DOHH2 (cell line): Measurements from ENCODE around the gene MIEN1.

Source experiments
- H3F3A ChIP-seq: fragments of 200-600 bp; sonication (generic), shearing (Covaris generic); 2 replicates; pipeline ENCODE4 v1.6.0; 2016; ENCODE audit warnings: antibody characterized with exemption, mild to moderate bottlenecking; ENCODE audit not compliant: control insufficient read depth, insufficient read depth
- H3K27ac ChIP-seq: fragments of 200-600 bp; sonication (generic); 2 replicates; pipeline ENCODE4 v1.5.1; 2014; ENCODE audit warnings: low read depth, mild to moderate bottlenecking, low read length, moderate library complexity
- H3K27me3 ChIP-seq: fragments of 200-600 bp; sonication (generic); 2 replicates; pipeline ENCODE4 v1.6.1; 2014; ENCODE audit warnings: mild to moderate bottlenecking, low read length, mixed read lengths; ENCODE audit not compliant: control insufficient read depth
- H3K36me3 ChIP-seq: fragments of 200-600 bp; sonication (generic); 2 replicates; pipeline ENCODE4 v1.6.1; 2014; ENCODE audit warnings: mild to moderate bottlenecking, low read length, moderate library complexity, mixed read lengths; ENCODE audit not compliant: control insufficient read depth
- H3K4me1 ChIP-seq: fragments of 200-600 bp; sonication (generic); 2 replicates; pipeline ENCODE4 v1.6.1; 2014; ENCODE audit warnings: mild to moderate bottlenecking, low read length, mixed read lengths; ENCODE audit not compliant: control insufficient read depth
- H3K4me2 ChIP-seq: fragments of 200-600 bp; sonication (generic); 2 replicates; pipeline ENCODE4 v1.6.0; 2014; ENCODE audit warnings: mild to moderate bottlenecking, low read length, moderate library complexity
- H3K4me3 ChIP-seq: fragments of 200-600 bp; sonication (generic); 2 replicates; pipeline ENCODE4 v1.5.1; 2014; ENCODE audit warnings: mild to moderate bottlenecking, low read length, mixed read lengths
- H3K79me2 ChIP-seq: fragments of 200-600 bp; sonication (generic); 2 replicates; pipeline ENCODE4 v1.6.1; 2014; ENCODE audit warnings: mild to moderate bottlenecking, low read length, mixed read lengths; ENCODE audit not compliant: control insufficient read depth
- H3K9me2 ChIP-seq: fragments of 200-600 bp; sonication (generic); replicated peaks from 2 replicates; pipeline ENCODE4 v1.6.1; 2014; ENCODE audit warnings: mild to moderate bottlenecking, low read length, mixed read lengths; ENCODE audit not compliant: control insufficient read depth
- H3K9me3 ChIP-seq: fragments of 200-600 bp; sonication (generic); 2 replicates; pipeline ENCODE4 v1.6.1; 2014; ENCODE audit warnings: antibody characterized with exemption, low read length, mixed read lengths; ENCODE audit not compliant: control insufficient read depth, insufficient read depth
- H4K20me1 ChIP-seq: fragments of 200-600 bp; sonication (generic); 2 replicates; pipeline ENCODE4 v1.6.0; 2014; ENCODE audit warnings: low read depth, mild to moderate bottlenecking, antibody characterized with exemption, low read length, moderate library complexity; ENCODE audit not compliant: control insufficient read depth, insufficient read depth
- EZH2phosphoT487 ChIP-seq: fragments of 200-600 bp; sonication (generic); IDR thresholded peaks from 2 replicates; pipeline ENCODE4 v1.6.1; 2017; ENCODE audit warnings: borderline replicate concordance, mild to moderate bottlenecking, antibody characterized with exemption, low read length, moderate library complexity, mixed read lengths
- TF ChIP-seq, protein P1 (sequence below): fragments of 200-600 bp; sonication (generic); IDR thresholded peaks from one replicate; pipeline ENCODE4 v1.5.1; 2014; ENCODE audit warnings: antibody characterized with exemption, mild to moderate bottlenecking, low read depth, low read length; ENCODE audit not compliant: poor library complexity, severe bottlenecking

MIEN1 gene

DNA sequence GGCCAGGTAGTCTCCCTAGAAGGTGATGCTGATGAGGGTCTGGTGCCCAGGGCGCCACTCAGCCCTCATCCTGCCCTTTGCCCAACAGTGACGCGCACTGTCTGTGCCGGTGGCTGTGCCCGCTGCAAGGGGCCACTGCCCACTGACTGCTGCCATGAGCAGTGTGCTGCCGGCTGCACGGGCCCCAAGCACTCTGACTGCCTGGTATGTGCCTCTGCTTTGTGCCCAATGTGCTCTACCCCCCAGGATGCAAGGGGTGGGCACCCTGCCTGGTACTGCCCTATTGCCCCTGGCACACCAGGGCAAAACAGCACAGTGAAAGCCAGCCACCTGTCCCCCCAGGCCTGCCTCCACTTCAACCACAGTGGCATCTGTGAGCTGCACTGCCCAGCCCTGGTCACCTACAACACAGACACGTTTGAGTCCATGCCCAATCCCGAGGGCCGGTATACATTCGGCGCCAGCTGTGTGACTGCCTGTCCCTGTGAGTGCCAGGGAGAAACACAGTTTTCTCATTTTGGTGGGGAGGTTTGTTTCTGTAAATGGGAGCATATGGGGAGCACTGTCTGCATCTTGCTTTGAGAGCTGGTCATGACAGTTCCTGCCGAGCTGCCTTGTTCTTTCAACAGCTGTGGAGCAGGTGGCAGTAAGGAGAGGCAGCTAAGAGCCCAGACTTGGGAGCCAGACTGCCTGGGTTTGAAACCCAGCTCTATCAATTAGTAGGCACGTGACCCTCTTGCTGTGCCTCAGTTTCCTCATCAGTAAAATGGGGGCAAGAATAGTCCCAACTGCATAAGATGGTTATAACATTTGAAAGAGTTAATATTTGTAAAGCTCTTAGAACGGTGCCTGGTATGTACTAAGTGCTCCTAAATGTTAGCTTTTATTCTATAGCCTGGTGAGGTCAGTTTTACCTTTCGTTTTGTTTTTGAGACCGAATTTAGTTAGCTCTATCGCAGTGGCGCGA is 20.1 kb downstream of the MIEN1 start:
- no peak overlapping the region for H3K27ac ChIP-seq
- H3K36me3 ChIP-seq, result no peaks in the 10 kb centered on the region
- no peaks in the 10 kb centered on the region for H3K79me2 ChIP-seq

DNA sequence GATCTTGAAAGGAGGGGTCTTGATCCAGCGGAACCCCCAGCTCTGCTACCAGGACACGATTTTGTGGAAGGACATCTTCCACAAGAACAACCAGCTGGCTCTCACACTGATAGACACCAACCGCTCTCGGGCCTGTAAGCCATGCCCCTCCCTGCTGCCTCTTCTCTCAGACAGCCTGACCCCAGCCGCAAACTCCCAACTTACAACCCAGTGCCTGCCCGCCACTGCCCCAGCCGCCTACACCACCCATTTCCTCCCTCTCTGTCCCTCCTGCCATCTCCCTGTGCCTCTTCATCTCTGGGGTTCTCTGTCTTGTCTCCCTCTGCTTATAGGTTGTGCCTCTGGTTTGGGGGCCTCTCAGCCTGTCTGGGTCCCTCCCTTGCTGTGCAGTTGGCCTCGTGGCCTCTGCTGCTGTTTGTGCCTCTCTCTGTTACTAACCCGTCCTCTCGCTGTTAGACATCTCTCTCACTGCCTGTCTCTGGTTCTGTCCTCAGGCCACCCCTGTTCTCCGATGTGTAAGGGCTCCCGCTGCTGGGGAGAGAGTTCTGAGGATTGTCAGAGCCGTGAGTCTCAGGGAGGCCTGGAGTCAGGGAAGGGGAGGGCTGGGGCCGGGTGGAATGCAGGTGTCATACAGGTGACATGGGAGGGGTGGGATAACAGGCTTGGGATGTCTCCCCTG is 20.9 kb downstream of the MIEN1 start:
- TF ChIP-seq, protein P1, sequence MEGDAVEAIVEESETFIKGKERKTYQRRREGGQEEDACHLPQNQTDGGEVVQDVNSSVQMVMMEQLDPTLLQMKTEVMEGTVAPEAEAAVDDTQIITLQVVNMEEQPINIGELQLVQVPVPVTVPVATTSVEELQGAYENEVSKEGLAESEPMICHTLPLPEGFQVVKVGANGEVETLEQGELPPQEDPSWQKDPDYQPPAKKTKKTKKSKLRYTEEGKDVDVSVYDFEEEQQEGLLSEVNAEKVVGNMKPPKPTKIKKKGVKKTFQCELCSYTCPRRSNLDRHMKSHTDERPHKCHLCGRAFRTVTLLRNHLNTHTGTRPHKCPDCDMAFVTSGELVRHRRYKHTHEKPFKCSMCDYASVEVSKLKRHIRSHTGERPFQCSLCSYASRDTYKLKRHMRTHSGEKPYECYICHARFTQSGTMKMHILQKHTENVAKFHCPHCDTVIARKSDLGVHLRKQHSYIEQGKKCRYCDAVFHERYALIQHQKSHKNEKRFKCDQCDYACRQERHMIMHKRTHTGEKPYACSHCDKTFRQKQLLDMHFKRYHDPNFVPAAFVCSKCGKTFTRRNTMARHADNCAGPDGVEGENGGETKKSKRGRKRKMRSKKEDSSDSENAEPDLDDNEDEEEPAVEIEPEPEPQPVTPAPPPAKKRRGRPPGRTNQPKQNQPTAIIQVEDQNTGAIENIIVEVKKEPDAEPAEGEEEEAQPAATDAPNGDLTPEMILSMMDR, result no peak
- TF ChIP-seq EZH2phosphoT487, result no peak
- Histone ChIP-seq H3K27me3 (no peaks in the 10 kb centered on the region), H3F3A (no peaks in the 10 kb centered on the region), H4K20me1 (no peaks in the 10 kb centered on the region), H3K36me3 (no peaks in the 10 kb centered on the region), H3K4me3 (no peak overlapping the region), H3K79me2 (no peaks in the 10 kb centered on the region), H3K9me2 (no peaks in the 10 kb centered on the region), H3K4me2 (no peak overlapping the region), H3K4me1 (peaks cover 15% of the 10 kb centered on the region), H3K9me3 (no peaks in the 10 kb centered on the region), H3K27ac (no peak overlapping the region)

More for the DNA sequence above, 20.1 kb downstream of the MIEN1 start:
- no peak for TF ChIP-seq EZH2phosphoT487
- TF ChIP-seq, protein P1, result no peak
- Histone ChIP-seq H4K20me1 (no peaks in the 10 kb centered on the region), H3K4me2 (no peak overlapping the region), H3K27me3 (no peaks in the 10 kb centered on the region), H3K9me2 (no peaks in the 10 kb centered on the region), H3K9me3 (no peaks in the 10 kb centered on the region), H3F3A (no peaks in the 10 kb centered on the region), H3K4me3 (no peak overlapping the region), H3K4me1 (peaks cover 15% of the 10 kb centered on the region)

DNA sequence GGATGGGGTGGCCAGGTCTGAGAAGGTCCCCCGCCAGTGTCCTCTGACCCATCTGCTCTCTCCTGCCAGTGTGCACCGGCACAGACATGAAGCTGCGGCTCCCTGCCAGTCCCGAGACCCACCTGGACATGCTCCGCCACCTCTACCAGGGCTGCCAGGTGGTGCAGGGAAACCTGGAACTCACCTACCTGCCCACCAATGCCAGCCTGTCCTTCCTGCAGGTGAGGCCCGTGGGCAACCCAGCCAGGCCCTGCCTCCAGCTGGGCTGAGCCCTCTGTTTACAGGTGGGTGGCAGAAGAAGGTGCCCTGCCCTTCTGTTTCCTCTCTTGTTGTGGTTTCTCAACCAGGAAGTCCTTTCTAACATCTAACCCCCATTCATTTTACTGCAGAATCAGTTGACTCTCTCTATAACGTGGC is 23.4 kb downstream of the MIEN1 start:
- no peaks in the 10 kb centered on the region for H3K9me3 ChIP-seq
- no peak for TF ChIP-seq EZH2phosphoT487
- TF ChIP-seq, protein P1, result no peak
- 0 out of 2 replicates have a peak, but pooled peaks cover 2% of the 10 kb centered on the region for H3F3A ChIP-seq
- no peaks in the 10 kb centered on the region for H3K36me3 ChIP-seq
- H3K27ac ChIP-seq, result no peak overlapping the region
- no peak overlapping the region for H3K4me3 ChIP-seq
- H4K20me1 ChIP-seq, result no peaks in the 10 kb centered on the region
- H3K79me2 ChIP-seq, result no peaks in the 10 kb centered on the region
- H3K4me1 ChIP-seq, result peaks cover 19% of the 10 kb centered on the region
- H3K27me3 ChIP-seq, result peaks cover 2% of the 10 kb centered on the region; the same call in 1 of the 2 replicates
- no peaks in the 10 kb centered on the region for H3K9me2 ChIP-seq
- H3K4me2 ChIP-seq, result no peak overlapping the region
